Lower leg skin (tissue), 3 donors: ENCODE data around the gene CHP2.

Experiments
- POLR2A ChIP-seq, 2 donors: fragments of 450-650 bp; IDR thresholded peaks; one replicate each; pipeline ENCODE4 v1.6.1; 2016 to 2017; ENCODE audit warnings: antibody characterized with exemption in 2 of 2, mild to moderate bottlenecking in 1 of 2, moderate library complexity in 1 of 2
- TF ChIP-seq, protein P1 (sequence below), 3 donors: fragments of 450-650 bp; IDR thresholded peaks; one replicate each; pipeline ENCODE4 v1.5.1; 2016; ENCODE audit warnings: antibody characterized with exemption in 3 of 3, mild to moderate bottlenecking in 3 of 3, moderate library complexity in 2 of 3

DNA sequence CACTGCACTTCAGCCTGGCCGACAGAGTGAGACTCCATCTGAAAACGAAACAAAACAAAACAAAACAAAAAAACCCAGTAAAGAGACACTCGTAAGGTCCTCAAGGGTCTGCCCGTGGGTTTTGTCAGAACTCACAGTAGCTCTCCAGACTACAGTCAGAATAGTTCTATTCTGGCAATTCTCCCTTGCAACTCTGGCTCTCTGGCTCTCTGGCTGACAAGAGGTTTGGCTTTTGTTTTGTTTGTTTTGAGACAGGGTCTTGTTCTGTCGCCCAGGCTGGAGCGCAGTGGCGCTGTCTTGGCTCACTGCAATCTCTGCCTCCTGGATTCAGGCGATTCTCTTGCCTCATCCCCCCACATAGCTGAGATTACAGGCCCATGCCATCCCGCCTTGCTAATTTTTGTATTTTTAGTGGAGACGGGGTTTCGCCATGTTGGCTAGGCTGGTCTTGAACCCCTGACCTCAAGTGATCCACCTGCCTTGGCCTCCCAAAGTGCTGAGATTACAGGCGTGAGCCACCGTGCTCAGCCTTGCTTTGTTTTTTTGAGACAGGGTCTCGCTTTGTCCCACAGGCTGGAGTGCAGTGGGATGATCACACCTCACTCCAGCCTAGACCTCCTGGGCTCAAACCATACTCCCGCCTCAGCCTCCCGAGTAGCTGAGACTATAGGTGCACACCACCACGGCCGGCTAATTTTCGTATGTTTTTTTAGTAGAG is 20.5 kb upstream of the CHP2 start:
- TF ChIP-seq, protein P1, sequence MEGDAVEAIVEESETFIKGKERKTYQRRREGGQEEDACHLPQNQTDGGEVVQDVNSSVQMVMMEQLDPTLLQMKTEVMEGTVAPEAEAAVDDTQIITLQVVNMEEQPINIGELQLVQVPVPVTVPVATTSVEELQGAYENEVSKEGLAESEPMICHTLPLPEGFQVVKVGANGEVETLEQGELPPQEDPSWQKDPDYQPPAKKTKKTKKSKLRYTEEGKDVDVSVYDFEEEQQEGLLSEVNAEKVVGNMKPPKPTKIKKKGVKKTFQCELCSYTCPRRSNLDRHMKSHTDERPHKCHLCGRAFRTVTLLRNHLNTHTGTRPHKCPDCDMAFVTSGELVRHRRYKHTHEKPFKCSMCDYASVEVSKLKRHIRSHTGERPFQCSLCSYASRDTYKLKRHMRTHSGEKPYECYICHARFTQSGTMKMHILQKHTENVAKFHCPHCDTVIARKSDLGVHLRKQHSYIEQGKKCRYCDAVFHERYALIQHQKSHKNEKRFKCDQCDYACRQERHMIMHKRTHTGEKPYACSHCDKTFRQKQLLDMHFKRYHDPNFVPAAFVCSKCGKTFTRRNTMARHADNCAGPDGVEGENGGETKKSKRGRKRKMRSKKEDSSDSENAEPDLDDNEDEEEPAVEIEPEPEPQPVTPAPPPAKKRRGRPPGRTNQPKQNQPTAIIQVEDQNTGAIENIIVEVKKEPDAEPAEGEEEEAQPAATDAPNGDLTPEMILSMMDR (IDR thresholded peaks at IDR 0.05): no peak
- no peak for TF ChIP-seq POLR2A (IDR thresholded peaks at IDR 0.05)
